Activated CD4-positive, alpha-beta T cell treated with anti-CD3 and anti-CD28 coated beads for 36 hours (primary cell): ENCODE results near the gene ZNF717. TPM values are rescaled to one million over a fixed set of nuclear protein-coding genes. Genes with fewer than 3 reads are reported as not detected.
"Not testable (repeated sequence)": the region's sequence is repeated elsewhere in the genome, so short reads cannot be mapped to it uniquely, and the experiment has no call there.

Experiments
- ATAC-seq: fragments of 200-7000 bp; cut with Tn5 transposase; one replicate; pipeline ENCODE4 v1.10.0; 2021; ENCODE audit warnings: mild to moderate bottlenecking, moderate library complexity
- CTCF ChIA-PET: fragments of 350-600 bp; sonication (Branson Sonifier 250); formaldehyde crosslinking; loops from one replicate; lab custom pipeline; 2021; ENCODE audit warnings: antibody characterized with exemption; lab: Charles Lee
- POLR2A ChIA-PET: fragments of 350-600 bp; sonication (Branson Sonifier 250); formaldehyde crosslinking; loops from one replicate; lab custom pipeline; 2021; ENCODE audit warnings: antibody characterized with exemption, inconsistent platforms; lab: Charles Lee
- DNase-seq: peaks from one replicate; pipeline ENCODE4 v3.0.0-alpha.2; 2020
- H3K27ac Mint-ChIP-seq: one replicate; pipeline ENCODE4 v1.8.0; 2021; ENCODE audit warnings: mixed read lengths
- H3K27me3 Mint-ChIP-seq: one replicate; pipeline ENCODE4 v1.8.0; 2021; ENCODE audit warnings: mixed read lengths
- H3K36me3 Mint-ChIP-seq: one replicate; pipeline ENCODE4 v1.8.0; 2021; ENCODE audit warnings: low read depth, mixed read lengths
- H3K4me1 Mint-ChIP-seq: one replicate; pipeline ENCODE4 v1.8.0; 2021; ENCODE audit warnings: mixed read lengths
- H3K4me3 Mint-ChIP-seq: one replicate; pipeline ENCODE4 v1.8.0; 2021; ENCODE audit warnings: mild to moderate bottlenecking, moderate library complexity, mixed read lengths
- H3K9me3 Mint-ChIP-seq: one replicate; pipeline ENCODE4 v1.8.0; 2021; ENCODE audit warnings: low read depth, mixed read lengths
- intact Hi-C, 2 experiments: fragments of 100-400 bp; cut with DNase I in 1 of 2; cut with micrococcal nuclease in 1 of 2; formaldehyde crosslinking; loops; one replicate each; pipeline versions ENCODE4 v1.14.2 to v1.15.1; 2022 to 2024; cut with DNase I, micrococcal nuclease
- total RNA-seq, 2 experiments: library from RNA; stranded (reverse); gene quantifications; one replicate each; pipeline ENCODE4 v1.2.3, GENCODE V29; 2021

ZNF717 gene
- total RNA-seq: 10 to 100 TPM; 13.1 to 14.4 TPM

- CTCF ChIA-PET, H3K27me3 Mint-ChIP-seq, POLR2A ChIA-PET, ATAC-seq: not testable (repeated sequence)
- Mint-ChIP-seq H3K36me3 (peaks cover 41% of the 10 kb centered on the region), H3K4me1 (peaks cover 23% of the 10 kb centered on the region), H3K9me3 (peaks cover 30% of the 10 kb centered on the region), H3K4me3 (peak within 1 kb of the TSS; percentile 80), H3K27ac (peak within 1 kb of the TSS; percentile 85)
- intact Hi-C loops: loop anchor here (1.0 to 10.0 kb wide), 2 partner anchors 350 kb away; no protein-coding TSS in a partner anchor
- DNase-seq: peak; percentile 95
These were observed at the start of gene ZNF717 for GRCh38 chr3:75785081-75785755. TSS of gene ZNF717 (minus strand) at chr3:75785549. CDS start at chr3:75783362, 2,187 bp downstream.

GRCh38 chr3:75831076-75831475 lies 45.7 kb upstream of the ZNF717 start:
- peaks cover 11% of the 10 kb centered on the region for H3K9me3 Mint-ChIP-seq
- H3K27ac Mint-ChIP-seq, POLR2A ChIA-PET, H3K4me3 Mint-ChIP-seq, intact Hi-C loops, H3K27me3 Mint-ChIP-seq, ATAC-seq, CTCF ChIA-PET, H3K4me1 Mint-ChIP-seq, DNase-seq, H3K36me3 Mint-ChIP-seq: not testable (repeated sequence)

- H3K9me3 Mint-ChIP-seq, H3K27ac Mint-ChIP-seq, H3K4me3 Mint-ChIP-seq, H3K27me3 Mint-ChIP-seq, POLR2A ChIA-PET, H3K4me1 Mint-ChIP-seq, H3K36me3 Mint-ChIP-seq, ATAC-seq, intact Hi-C loops, DNase-seq, CTCF ChIA-PET: not testable (repeated sequence)
These were observed 32.7 kb upstream of the ZNF717 start for GRCh38 chr3:75818019-75818418.

GRCh38 chr3:75816287-75817180 lies 31.2 kb upstream of the ZNF717 start:
- CTCF ChIA-PET, H3K36me3 Mint-ChIP-seq, DNase-seq, intact Hi-C loops, H3K27me3 Mint-ChIP-seq, H3K4me3 Mint-ChIP-seq, H3K4me1 Mint-ChIP-seq, ATAC-seq, H3K9me3 Mint-ChIP-seq, POLR2A ChIA-PET, H3K27ac Mint-ChIP-seq: not testable (repeated sequence)

GRCh38 chr3:75814797-75815196 lies 29.4 kb upstream of the ZNF717 start:
- ATAC-seq (no peak), DNase-seq (no peak)
- intact Hi-C loops: no loop called here
- H3K4me1 Mint-ChIP-seq: no peaks in the 10 kb centered on the region
- ChIA-PET CTCF (no interaction called here), POLR2A (no interaction called here)
- peaks cover 2% of the 10 kb centered on the region for H3K27me3 Mint-ChIP-seq
- H3K9me3 Mint-ChIP-seq: no peaks in the 10 kb centered on the region
- H3K27ac Mint-ChIP-seq: no peak overlapping the region
- no peaks in the 10 kb centered on the region for H3K36me3 Mint-ChIP-seq
- no peak overlapping the region for H3K4me3 Mint-ChIP-seq

GRCh38 chr3:75782506-75782905 lies 2.8 kb downstream of the ZNF717 start:
- no peak for ATAC-seq
- ChIA-PET CTCF (no interaction called here), POLR2A (no interaction called here)
- Mint-ChIP-seq H3K4me1 (peaks cover 23% of the 10 kb centered on the region), H3K36me3 (peaks cover 67% of the 10 kb centered on the region), H3K4me3 (no peak overlapping the region), H3K27ac (no peak overlapping the region), H3K27me3 (peaks cover 2% of the 10 kb centered on the region), H3K9me3 (peaks cover 46% of the 10 kb centered on the region)
- intact Hi-C loops: loop anchor here in 1 of 2 experiments (10.0 kb wide), 1 partner anchor 348 kb away; no protein-coding TSS in a partner anchor
- no peak for DNase-seq

GRCh38 chr3:75781079-75781745 lies 4.1 kb downstream of the ZNF717 start:
- ATAC-seq (no peak), DNase-seq (peak; percentile 69)
- Mint-ChIP-seq H3K27me3 (no peaks in the 10 kb centered on the region), H3K27ac (peak overlapping the region; percentile 84), H3K9me3 (peaks cover 51% of the 10 kb centered on the region), H3K36me3 (peaks cover 75% of the 10 kb centered on the region), H3K4me1 (peaks cover 23% of the 10 kb centered on the region), H3K4me3 (no peak overlapping the region)
- POLR2A ChIA-PET: no interaction called here
- intact Hi-C loops: loop anchor here (2.0 to 10.0 kb wide), 2 partner anchors 44 to 346 kb away; no protein-coding TSS in a partner anchor
- CTCF ChIA-PET: no interaction called here

- POLR2A ChIA-PET, H3K27ac Mint-ChIP-seq, H3K27me3 Mint-ChIP-seq, intact Hi-C loops, DNase-seq, H3K4me1 Mint-ChIP-seq, CTCF ChIA-PET, ATAC-seq, H3K4me3 Mint-ChIP-seq: not testable (repeated sequence)
- Mint-ChIP-seq H3K36me3 (peaks cover 78% of the 10 kb centered on the region), H3K9me3 (peaks cover 42% of the 10 kb centered on the region)
These were observed 7.6 kb downstream of the ZNF717 start for GRCh38 chr3:75777742-75778141.

GRCh38 chr3:75771631-75772030 lies 13.7 kb downstream of the ZNF717 start:
- H3K27ac Mint-ChIP-seq, H3K27me3 Mint-ChIP-seq, H3K4me3 Mint-ChIP-seq, intact Hi-C loops, H3K4me1 Mint-ChIP-seq, DNase-seq, CTCF ChIA-PET, ATAC-seq, POLR2A ChIA-PET: not testable (repeated sequence)
- Mint-ChIP-seq H3K36me3 (peaks cover 74% of the 10 kb centered on the region), H3K9me3 (peaks cover 27% of the 10 kb centered on the region)

GRCh38 chr3:75768303-75769017 lies 16.9 kb downstream of the ZNF717 start:
- intact Hi-C loops: no loop called here
- Mint-ChIP-seq H3K36me3 (peaks cover 84% of the 10 kb centered on the region), H3K27me3 (no peaks in the 10 kb centered on the region), H3K27ac (no peak overlapping the region), H3K9me3 (peaks cover 39% of the 10 kb centered on the region), H3K4me1 (no peaks in the 10 kb centered on the region), H3K4me3 (no peak overlapping the region)
- CTCF ChIA-PET: no interaction called here
- POLR2A ChIA-PET: no interaction called here
- ATAC-seq (no peak), DNase-seq (no peak)
